Activated T-cell treated with anti-CD3 and anti-CD28 coated beads for 24 hours (primary cell): ENCODE results near the gene USP7.
"Not testable (repeated sequence)": the region's sequence is repeated elsewhere in the genome, so short reads cannot be mapped to it uniquely, and the experiment has no call there.

ENCODE experiments used
- DNase-seq: peaks from one replicate; pipeline ENCODE4 v3.0.0-alpha.2; 2020; ENCODE audit warnings: low read depth

USP7 gene

DNA sequence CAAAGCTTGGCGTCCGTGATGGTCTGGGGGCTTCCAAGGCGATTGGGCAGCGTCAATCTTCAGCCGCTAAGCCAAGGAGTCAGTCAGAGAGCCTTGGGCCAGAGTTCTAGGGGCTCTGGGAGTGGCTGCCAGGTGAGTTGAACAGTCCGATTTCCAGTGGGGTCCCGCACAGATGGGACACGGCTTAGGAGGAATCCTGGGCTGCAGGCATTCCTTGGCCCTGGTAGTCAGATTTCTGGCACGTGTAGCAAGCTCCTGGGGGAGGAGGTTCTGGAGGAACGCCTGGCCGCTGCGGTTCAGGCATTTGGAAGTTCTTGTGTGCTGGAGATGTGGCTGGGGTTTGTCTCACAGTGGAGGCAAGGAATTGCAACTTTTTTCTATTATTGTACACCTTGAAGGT is 120.4 kb downstream of the USP7 start:
- not testable (repeated sequence) for DNase-seq
